ENCODE data around the gene EMSY. TPM values are rescaled to one million over a fixed set of nuclear protein-coding genes. Genes with fewer than 3 reads are reported as not detected.

EMSY gene
- polyA plus RNA-seq, 1 of the 3 experiments (the other 2 are of a cell fraction) = 11.1 TPM

- CTCF ChIA-PET = interaction anchor here (1.0 kb wide), 1 partner anchor 10 kb away, joined by 3 read pairs; no protein-coding TSS in a partner anchor
- no peak for TF ChIP-seq CTCF (IDR thresholded peaks at IDR 0.05)
- TF ChIP-seq SMC3 (IDR thresholded peaks at IDR 0.05; ENCODE audit: low read depth, low read length) = no peak
- TF ChIP-seq FOXM1 (IDR thresholded peaks at IDR 0.05; ENCODE audit: low read depth) = no peak
- no peaks in the 10 kb centered on the region for H3F3A ChIP-seq (replicated peaks; ENCODE audit: insufficient read depth)
- no peaks in the 10 kb centered on the region for H3K36me3 ChIP-seq (replicated peaks in 1 of 2; ENCODE audit: control insufficient read depth in 1 of 2, insufficient read depth in 2 of 2, low read length in 1 of 2)
- no peaks in the 10 kb centered on the region for H4K20me1 ChIP-seq (ENCODE audit: insufficient read depth)
- no peak overlapping the region for H3K4me2 ChIP-seq
- no peak overlapping the region for H3K27ac ChIP-seq (ENCODE audit: low read depth in 2 of 2, low read length in 1 of 2)
- peaks cover 0 to 6% of the 10 kb centered on the region in 2 experiments; a peak in 2 of 4 replicates for H3K4me1 ChIP-seq (ENCODE audit: control insufficient read depth in 1 of 2, insufficient read depth in 2 of 2, low read depth in 1 of 2, low read length in 1 of 2)
- POLR2A ChIA-PET = no interaction called here
- no peaks in the 10 kb centered on the region for H3K9me3 ChIP-seq
- H2AFZ ChIP-seq (ENCODE audit: low read depth) = no peak overlapping the region
- DNase-seq = no peak
- no peak overlapping the region for H3K9ac ChIP-seq
- no peaks in the 10 kb centered on the region for H3K79me2 ChIP-seq (ENCODE audit: insufficient read depth)
- H3K4me3 ChIP-seq (ENCODE audit: low read depth in 2 of 2, low read length in 1 of 2) = no peak overlapping the region
- no peaks in the 10 kb centered on the region for H3K9me2 ChIP-seq
- 50% methylated on average over 1 of the region's 1 CpG for WGBS (ENCODE audit: low lambda C conversion rate)
- H3K27me3 ChIP-seq (ENCODE audit: insufficient read depth) = no peaks in the 10 kb centered on the region
Observed at GRCh38 chr11:76558473-76558872, 113.7 kb downstream of the EMSY start.

- DNase-seq = no peak
- no peak overlapping the region for H3K4me3 ChIP-seq (ENCODE audit: low read depth in 2 of 2, low read length in 1 of 2)
- WGBS (ENCODE audit: low lambda C conversion rate) = 41% methylated on average over 1 of the region's 1 CpG
- H3K4me2 ChIP-seq = no peak overlapping the region
- no peak overlapping the region for H2AFZ ChIP-seq (ENCODE audit: low read depth)
- no peaks in the 10 kb centered on the region for H3K36me3 ChIP-seq (replicated peaks in 1 of 2; ENCODE audit: control insufficient read depth in 1 of 2, insufficient read depth in 2 of 2, low read length in 1 of 2)
- no peaks in the 10 kb centered on the region for H3F3A ChIP-seq (replicated peaks; ENCODE audit: insufficient read depth)
- H3K9ac ChIP-seq = no peak overlapping the region
- H3K79me2 ChIP-seq (ENCODE audit: insufficient read depth) = no peaks in the 10 kb centered on the region
- H3K9me2 ChIP-seq = no peaks in the 10 kb centered on the region
- no peaks in the 10 kb centered on the region for H3K9me3 ChIP-seq
- no peaks in the 10 kb centered on the region for H4K20me1 ChIP-seq (ENCODE audit: insufficient read depth)
- CTCF ChIA-PET = no interaction called here
- H3K27me3 ChIP-seq (ENCODE audit: insufficient read depth) = no peaks in the 10 kb centered on the region
- H3K27ac ChIP-seq (ENCODE audit: low read depth in 2 of 2, low read length in 1 of 2) = no peak overlapping the region
- peaks cover 0 to 6% of the 10 kb centered on the region in 2 experiments; a peak in 2 of 4 replicates for H3K4me1 ChIP-seq (ENCODE audit: control insufficient read depth in 1 of 2, insufficient read depth in 2 of 2, low read depth in 1 of 2, low read length in 1 of 2)
- TF ChIP-seq SMC3 (IDR thresholded peaks at IDR 0.05; ENCODE audit: low read depth, low read length) (no peak), JUND (IDR thresholded peaks at IDR 0.05) (no peak), MAX (IDR thresholded peaks at IDR 0.05; ENCODE audit: low read depth) (no peak), POLR2AphosphoS5 (IDR thresholded peaks at IDR 0.05; ENCODE audit: low read depth, low read length) (no peak), RCOR1 (IDR thresholded peaks at IDR 0.05; ENCODE audit: low read length) (no peak), ZBTB33 (IDR thresholded peaks at IDR 0.05; ENCODE audit: borderline replicate concordance, low read depth) (no peak), FOSL2 (IDR thresholded peaks at IDR 0.05; ENCODE audit: borderline replicate concordance, low read depth) (no peak), YY1 (IDR thresholded peaks at IDR 0.05; ENCODE audit: low read depth) (no peak), TAF1 (IDR thresholded peaks at IDR 0.05; ENCODE audit: borderline replicate concordance, low read depth, low read length) (no peak), GABPA (IDR thresholded peaks at IDR 0.05; ENCODE audit: low read depth) (no peak), RFX5 (IDR thresholded peaks at IDR 0.05; ENCODE audit: low read length) (no peak), MXI1 (IDR thresholded peaks at IDR 0.05; ENCODE audit: low read depth, low read length) (no peak)
- POLR2A ChIA-PET = no interaction called here
Observed at GRCh38 chr11:76558891-76559290, 114.1 kb downstream of the EMSY start.

Measured in SK-N-SH (cell line).